Cardiac fibroblast (primary cell): ENCODE data around the gene TMTC4.
A peak's percentile ranks its signal among the peaks of the same experiment; 100 is the strongest.

Source experiments
- DNase-seq, 2 donors: peaks; one replicate each; pipeline versions ENCODE4 v3.0.0 to v3.0.0-alpha.2; 2010; ENCODE audit warnings: low read depth in 2 of 2
- H3K4me3 ChIP-seq, 2 donors: replicated peaks in 1 of 2; 1 replicate in 1 of 2; 2 replicates in 1 of 2; pipeline ENCODE4 v1.5.1; 2011; ENCODE audit warnings: low read depth in 2 of 2, low read length in 2 of 2, mild to moderate bottlenecking in 2 of 2, moderate library complexity in 1 of 2
- CTCF ChIP-seq: IDR thresholded peaks from one replicate; pipeline ENCODE4 v1.5.1; 2011; ENCODE audit warnings: low read depth, mild to moderate bottlenecking, low read length, inconsistent platforms

TMTC4 gene

GRCh38 chr13:100674572-100674871 is at the start of gene TMTC4:
TMTC4 (minus strand) TSS chr13:100674795; CDS start chr13:100670362, 4,433 bp downstream.
- no peak for TF ChIP-seq CTCF
- DNase-seq, result no peak
- peak within 1 kb of the TSS; percentile 68 to 83 for H3K4me3 ChIP-seq

- DNase-seq, result no peak
- no peak for TF ChIP-seq CTCF
- H3K4me3 ChIP-seq, result no peak overlapping the region
Observed at GRCh38 chr13:100722517-100722916, 47.9 kb upstream of the TMTC4 start.

GRCh38 chr13:100721885-100722512 is 47.4 kb upstream of the TMTC4 start:
- TF ChIP-seq CTCF, result peak; percentile 68
- DNase-seq, result peak; percentile 54 to 67

GRCh38 chr13:100715604-100716003 is 41.0 kb upstream of the TMTC4 start:
- H3K4me3 ChIP-seq, result no peak overlapping the region
- no peak for TF ChIP-seq CTCF
- DNase-seq, result no peak

More at GRCh38 chr13:100721885-100722512, 47.4 kb upstream of the TMTC4 start:
- no peak overlapping the region for H3K4me3 ChIP-seq

GRCh38 chr13:100714478-100714877 is 39.9 kb upstream of the TMTC4 start:
- no peak overlapping the region for H3K4me3 ChIP-seq
- TF ChIP-seq CTCF, result no peak
- no peak for DNase-seq

GRCh38 chr13:100710176-100710575 is 35.6 kb upstream of the TMTC4 start:
- TF ChIP-seq CTCF, result no peak
- no peak for DNase-seq
- no peak overlapping the region for H3K4me3 ChIP-seq
